ENCODE results near the gene MTMR10. TPM values are rescaled to one million over a fixed set of nuclear protein-coding genes. Genes with fewer than 3 reads are reported as not detected.

The MTMR10 gene
- total and polyA plus RNA-seq, 7 donors = 11.4 to 31.0 (median 24.3) TPM

DNA sequence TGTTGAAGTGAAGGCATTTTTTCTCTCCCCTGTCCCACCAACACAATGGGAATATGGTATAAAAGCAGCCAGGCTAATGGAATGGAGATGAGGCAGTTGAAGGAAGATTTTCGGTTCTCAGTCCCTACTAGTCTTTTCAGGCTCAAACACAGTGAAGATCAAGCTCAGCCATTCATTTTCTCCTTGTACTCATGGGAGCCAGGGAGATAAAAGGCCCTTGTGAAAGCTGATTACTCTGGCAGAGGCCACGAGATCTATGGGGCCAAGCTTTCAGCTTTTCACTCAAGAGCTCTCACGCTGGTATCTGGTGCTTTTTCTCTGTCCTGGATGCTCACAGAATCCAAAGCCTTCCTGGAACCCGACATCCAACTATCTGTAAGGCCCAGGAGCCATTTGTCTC, 102.2 kb downstream of the MTMR10 start:
- Histone ChIP-seq H3K4me3 (no peak overlapping the region), H3K9me3 (no peaks in the 10 kb centered on the region), H3K4me1 (no peaks in the 10 kb centered on the region), H3K36me3 (no peaks in the 10 kb centered on the region), H3K27me3 (no peaks in the 10 kb centered on the region), H3K27ac (no peak overlapping the region)
- no peak for TF ChIP-seq POLR2A (IDR thresholded peaks at IDR 0.05)
- no peak for TF ChIP-seq POLR2AphosphoS5 (IDR thresholded peaks at IDR 0.05)
- TF ChIP-seq EP300 (IDR thresholded peaks at IDR 0.05) = no peak
- TF ChIP-seq, protein P1, sequence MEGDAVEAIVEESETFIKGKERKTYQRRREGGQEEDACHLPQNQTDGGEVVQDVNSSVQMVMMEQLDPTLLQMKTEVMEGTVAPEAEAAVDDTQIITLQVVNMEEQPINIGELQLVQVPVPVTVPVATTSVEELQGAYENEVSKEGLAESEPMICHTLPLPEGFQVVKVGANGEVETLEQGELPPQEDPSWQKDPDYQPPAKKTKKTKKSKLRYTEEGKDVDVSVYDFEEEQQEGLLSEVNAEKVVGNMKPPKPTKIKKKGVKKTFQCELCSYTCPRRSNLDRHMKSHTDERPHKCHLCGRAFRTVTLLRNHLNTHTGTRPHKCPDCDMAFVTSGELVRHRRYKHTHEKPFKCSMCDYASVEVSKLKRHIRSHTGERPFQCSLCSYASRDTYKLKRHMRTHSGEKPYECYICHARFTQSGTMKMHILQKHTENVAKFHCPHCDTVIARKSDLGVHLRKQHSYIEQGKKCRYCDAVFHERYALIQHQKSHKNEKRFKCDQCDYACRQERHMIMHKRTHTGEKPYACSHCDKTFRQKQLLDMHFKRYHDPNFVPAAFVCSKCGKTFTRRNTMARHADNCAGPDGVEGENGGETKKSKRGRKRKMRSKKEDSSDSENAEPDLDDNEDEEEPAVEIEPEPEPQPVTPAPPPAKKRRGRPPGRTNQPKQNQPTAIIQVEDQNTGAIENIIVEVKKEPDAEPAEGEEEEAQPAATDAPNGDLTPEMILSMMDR (IDR thresholded peaks at IDR 0.05) = no peak
- intact Hi-C loops (cut with DNase I) = no loop called here
- WGBS, 2 donors = 88 to 93% methylated on average over 4 of the region's 4 CpGs
- DNase-seq = no peak

Small RNA genes within 50 kb of the gene (small RNA-seq; reads per million reads assigned to genes)
- 0 reads per million in 3 donors for gene RNU6-466P

Other genes with a start within 250 kb of the MTMR10 start
- 10 to 100 TPM; 17.8 to 20.8 (median 20.0) TPM for gene FAN1, start 87.7 kb downstream of the MTMR10 start, total RNA-seq
- gene FAN1, start 87.7 kb downstream of the MTMR10 start, polyA plus RNA-seq = 1 to 10 TPM; 3.6 to 9.0 (median 5.1) TPM
- not detected for gene TRPM1, start 110.1 kb upstream of the MTMR10 start, total RNA-seq
- under 1 TPM in 1 of 3 donors, not detected in 2; 0.12 TPM for gene TRPM1, start 110.1 kb upstream of the MTMR10 start, polyA plus RNA-seq

Measured in sigmoid colon (tissue), 7 donors.